Neural crest cell (in vitro differentiated cells): Measurements from ENCODE around the gene SLC6A6. TPM values are rescaled to one million over a fixed set of nuclear protein-coding genes. Genes with fewer than 3 reads are reported as not detected.

Experiments used
- DNase-seq: peaks from one replicate; pipeline ENCODE4 v3.0.0; 2021; ENCODE audit warnings: low read depth, mixed read lengths, low spot score
- H3K27ac Mint-ChIP-seq: one replicate; pipeline ENCODE4 v1.8.0; 2021; ENCODE audit warnings: mild to moderate bottlenecking, mixed read lengths; ENCODE audit not compliant: unreplicated experiment
- H3K27me3 Mint-ChIP-seq: 2 replicates; pipeline ENCODE4 v1.8.0; 2021; ENCODE audit warnings: low read depth, mild to moderate bottlenecking, mixed read lengths
- H3K36me3 Mint-ChIP-seq: 2 replicates; pipeline ENCODE4 v1.8.0; 2021; ENCODE audit warnings: low read depth, mild to moderate bottlenecking, mixed read lengths
- H3K4me1 Mint-ChIP-seq: 2 replicates; pipeline ENCODE4 v1.8.0; 2021; ENCODE audit warnings: mixed read lengths
- H3K4me3 Mint-ChIP-seq: one replicate; pipeline ENCODE4 v1.8.0; 2021; ENCODE audit warnings: mild to moderate bottlenecking, mixed read lengths
- H3K9me3 Mint-ChIP-seq: 2 replicates; pipeline ENCODE4 v1.8.0; 2021; ENCODE audit warnings: mixed read lengths
- total RNA-seq: library from RNA; stranded (reverse); gene quantifications from 2 replicates; pipeline ENCODE4 v1.2.1, GENCODE V29; 2021
- TF ChIP-seq, protein P1 (sequence below): fragments of 200-600 bp; sonication (generic); conservative IDR thresholded peaks from 2 replicates; pipeline ENCODE4 v1.5.0; 2021; ENCODE audit warnings: antibody characterized with exemption, mild to moderate bottlenecking

SLC6A6 gene
- total RNA-seq, 1 donor from 2014 or later, result 33.8 TPM

DNA sequence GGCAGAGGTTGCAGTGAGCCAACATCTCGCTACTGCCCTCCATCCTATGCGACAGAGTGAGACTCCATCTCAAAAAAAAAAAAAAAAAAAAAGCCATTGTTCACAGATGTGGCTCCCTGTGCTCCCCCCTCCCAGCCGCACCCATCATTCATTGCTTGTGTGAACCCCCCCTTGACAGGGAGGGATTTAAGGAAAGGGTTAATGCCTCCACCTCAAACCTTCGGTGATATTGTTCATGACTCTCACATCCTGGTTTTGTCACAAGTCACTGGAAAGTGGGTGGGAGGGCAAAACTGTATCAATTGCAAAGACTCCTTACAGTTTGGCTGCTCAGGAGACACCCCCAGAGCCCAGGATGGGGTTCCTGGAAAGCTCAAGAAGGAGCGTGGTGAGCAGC, 7.7 kb downstream of the SLC6A6 start:
- TF ChIP-seq, protein P1, sequence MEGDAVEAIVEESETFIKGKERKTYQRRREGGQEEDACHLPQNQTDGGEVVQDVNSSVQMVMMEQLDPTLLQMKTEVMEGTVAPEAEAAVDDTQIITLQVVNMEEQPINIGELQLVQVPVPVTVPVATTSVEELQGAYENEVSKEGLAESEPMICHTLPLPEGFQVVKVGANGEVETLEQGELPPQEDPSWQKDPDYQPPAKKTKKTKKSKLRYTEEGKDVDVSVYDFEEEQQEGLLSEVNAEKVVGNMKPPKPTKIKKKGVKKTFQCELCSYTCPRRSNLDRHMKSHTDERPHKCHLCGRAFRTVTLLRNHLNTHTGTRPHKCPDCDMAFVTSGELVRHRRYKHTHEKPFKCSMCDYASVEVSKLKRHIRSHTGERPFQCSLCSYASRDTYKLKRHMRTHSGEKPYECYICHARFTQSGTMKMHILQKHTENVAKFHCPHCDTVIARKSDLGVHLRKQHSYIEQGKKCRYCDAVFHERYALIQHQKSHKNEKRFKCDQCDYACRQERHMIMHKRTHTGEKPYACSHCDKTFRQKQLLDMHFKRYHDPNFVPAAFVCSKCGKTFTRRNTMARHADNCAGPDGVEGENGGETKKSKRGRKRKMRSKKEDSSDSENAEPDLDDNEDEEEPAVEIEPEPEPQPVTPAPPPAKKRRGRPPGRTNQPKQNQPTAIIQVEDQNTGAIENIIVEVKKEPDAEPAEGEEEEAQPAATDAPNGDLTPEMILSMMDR, result no peak
- H3K4me1 Mint-ChIP-seq, result peaks cover 39% of the 10 kb centered on the region
- H3K36me3 Mint-ChIP-seq, result no peaks in the 10 kb centered on the region
- H3K27me3 Mint-ChIP-seq, result no peaks in the 10 kb centered on the region
- no peak for DNase-seq
- no peak overlapping the region for H3K27ac Mint-ChIP-seq
- H3K4me3 Mint-ChIP-seq, result no peak overlapping the region
- H3K9me3 Mint-ChIP-seq, result no peaks in the 10 kb centered on the region

DNA sequence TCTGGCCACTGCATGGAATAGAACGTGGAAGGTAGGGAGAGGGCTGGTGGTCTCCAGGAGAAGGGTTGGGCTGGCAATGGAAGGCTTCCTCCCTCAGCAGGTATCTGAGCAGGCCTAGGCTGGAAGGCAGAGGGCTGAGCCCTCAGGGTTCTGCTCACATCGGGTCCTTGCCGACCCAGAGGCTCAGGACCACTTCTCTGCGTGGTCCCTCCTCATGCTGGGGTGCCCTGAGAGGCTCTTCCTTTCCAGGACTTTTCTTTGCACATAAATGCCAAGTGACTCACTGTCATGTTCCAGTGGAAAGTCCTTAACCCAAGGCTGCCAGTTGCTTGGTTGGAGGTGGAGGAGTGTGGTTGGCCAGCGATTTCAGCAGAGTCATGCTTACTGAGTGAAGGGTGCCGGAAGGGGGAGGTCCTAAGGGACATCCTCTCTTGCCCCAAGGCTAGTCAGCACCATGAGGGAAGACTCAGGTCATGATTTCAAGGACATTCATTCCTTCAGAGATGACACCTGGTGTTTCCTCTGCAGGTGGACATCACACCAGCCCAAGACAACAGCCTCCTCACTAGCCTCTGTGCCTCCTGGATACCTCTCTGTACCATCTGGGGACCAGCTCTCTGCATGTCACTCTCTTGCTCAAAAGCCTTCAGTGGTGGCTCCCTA, 8.2 kb downstream of the SLC6A6 start:
- no peak for DNase-seq
- Mint-ChIP-seq H3K4me1 (peaks cover 33% of the 10 kb centered on the region), H3K27ac (no peak overlapping the region), H3K9me3 (no peaks in the 10 kb centered on the region), H3K27me3 (no peaks in the 10 kb centered on the region), H3K36me3 (no peaks in the 10 kb centered on the region), H3K4me3 (no peak overlapping the region)
- TF ChIP-seq, protein P1, result no peak

DNA sequence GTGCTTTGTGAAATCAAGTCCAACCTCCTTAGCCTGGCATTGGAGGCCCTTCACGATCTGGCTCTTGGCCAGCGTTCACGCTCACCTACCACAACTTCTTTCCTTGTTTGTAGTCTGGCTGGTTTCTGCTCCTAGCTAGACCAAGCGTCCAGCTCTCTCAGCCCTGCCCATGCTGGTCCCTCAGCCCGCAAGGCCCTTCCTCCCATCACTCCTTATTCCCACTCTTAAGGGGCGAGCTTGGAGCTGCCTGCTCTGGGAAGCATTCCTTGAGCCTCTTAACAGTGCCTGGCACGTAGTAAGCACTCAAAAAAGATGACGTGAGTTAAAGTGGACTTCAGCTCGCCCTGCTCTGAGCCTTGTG, 8.7 kb downstream of the SLC6A6 start:
- H3K27ac Mint-ChIP-seq, result no peak overlapping the region
- H3K27me3 Mint-ChIP-seq, result no peaks in the 10 kb centered on the region
- H3K4me3 Mint-ChIP-seq, result no peak overlapping the region
- no peaks in the 10 kb centered on the region for H3K36me3 Mint-ChIP-seq
- no peaks in the 10 kb centered on the region for H3K9me3 Mint-ChIP-seq
- TF ChIP-seq, protein P1, result no peak
- DNase-seq, result no peak
- H3K4me1 Mint-ChIP-seq, result peaks cover 30% of the 10 kb centered on the region

DNA sequence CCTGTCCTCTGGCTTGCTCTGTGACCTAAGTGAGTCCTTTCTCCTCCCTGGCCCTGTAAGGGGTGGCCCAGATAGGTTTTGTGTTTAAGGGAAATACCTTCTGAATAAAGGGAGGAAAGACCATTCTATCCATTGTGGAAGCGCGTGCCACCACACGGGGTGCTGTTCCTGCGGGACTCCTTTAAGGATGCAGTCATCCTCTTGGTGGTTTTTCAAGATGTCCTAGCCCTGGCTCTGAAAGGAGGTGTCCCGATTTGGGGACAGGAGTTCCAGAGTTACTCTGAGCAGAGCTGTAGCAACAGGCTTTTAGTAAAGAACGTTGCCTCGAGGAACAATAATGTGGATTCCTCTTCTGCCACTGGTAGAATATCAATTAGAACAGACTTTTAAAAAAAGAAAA, 9.6 kb downstream of the SLC6A6 start:
- no peak overlapping the region for H3K4me3 Mint-ChIP-seq
- no peaks in the 10 kb centered on the region for H3K36me3 Mint-ChIP-seq
- peaks cover 30% of the 10 kb centered on the region for H3K4me1 Mint-ChIP-seq
- no peaks in the 10 kb centered on the region for H3K9me3 Mint-ChIP-seq
- DNase-seq, result no peak
- no peak overlapping the region for H3K27ac Mint-ChIP-seq
- TF ChIP-seq, protein P1, result peak; percentile 47
- no peaks in the 10 kb centered on the region for H3K27me3 Mint-ChIP-seq

DNA sequence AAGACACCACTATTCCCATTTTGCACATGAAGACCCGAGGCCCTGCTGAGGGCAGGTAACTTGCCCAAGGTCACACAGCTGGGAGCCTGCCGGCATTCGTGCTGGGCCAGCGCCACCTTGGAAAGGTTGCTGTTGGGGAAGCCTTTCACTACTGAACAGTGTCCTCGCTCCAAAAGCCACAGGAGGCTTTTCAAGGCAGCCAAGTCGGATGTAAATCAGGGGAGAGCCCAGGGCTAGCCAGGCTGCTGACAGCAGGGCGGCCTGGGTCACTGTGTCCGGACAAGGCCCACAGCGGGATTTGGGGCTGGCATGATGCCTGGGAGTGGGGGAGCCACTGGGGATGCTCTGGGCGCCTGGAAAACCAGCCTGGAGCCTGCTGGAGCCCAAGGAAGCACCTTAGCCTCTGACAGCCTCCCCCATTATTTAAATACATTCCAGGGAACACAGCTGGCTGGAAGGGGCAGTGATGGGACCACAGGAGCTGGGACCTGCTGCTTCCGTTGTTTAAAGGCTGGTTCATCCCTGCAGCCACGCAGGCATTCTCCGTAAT, 10.5 kb downstream of the SLC6A6 start:
- DNase-seq, result no peak

More for the DNA sequence above, 10.5 kb downstream of the SLC6A6 start:
- Mint-ChIP-seq H3K4me1 (peaks cover 28% of the 10 kb centered on the region), H3K27me3 (no peaks in the 10 kb centered on the region), H3K4me3 (no peak overlapping the region), H3K27ac (no peak overlapping the region), H3K9me3 (no peaks in the 10 kb centered on the region), H3K36me3 (no peaks in the 10 kb centered on the region)
- TF ChIP-seq, protein P1, result no peak
